Liver (tissue), 9 donors: ENCODE results near the gene DNHD1. TPM values are rescaled to one million over a fixed set of nuclear protein-coding genes. Genes with fewer than 3 reads are reported as not detected.

Experiments
- DNase-seq: peaks from one replicate; pipeline ENCODE4 v3.0.0-alpha.2; 2017; ENCODE audit warnings: low spot score
- H3K27ac ChIP-seq, 2 donors: one replicate each; pipeline ENCODE4 v1.7.0; 2013; ENCODE audit warnings: inconsistent platforms in 2 of 2, low read length in 2 of 2, control low read depth in 1 of 2, low read depth in 1 of 2, mild to moderate bottlenecking in 1 of 2
- H3K27me3 ChIP-seq, 4 donors: one replicate each; pipeline versions ENCODE4 v1.6.1 to v1.7.0; 2013; ENCODE audit warnings: low read length in 3 of 4, inconsistent platforms in 1 of 4, mild to moderate bottlenecking in 1 of 4, moderate library complexity in 1 of 4; ENCODE audit not compliant: control insufficient read depth in 4 of 4, insufficient read depth in 4 of 4
- H3K36me3 ChIP-seq, 4 donors: one replicate each; pipeline versions ENCODE4 v1.6.1 to v1.7.0; 2013; ENCODE audit warnings: low read length in 3 of 4, mild to moderate bottlenecking in 3 of 4, low read depth in 1 of 4, moderate library complexity in 1 of 4; ENCODE audit not compliant: control insufficient read depth in 4 of 4, insufficient read depth in 3 of 4
- H3K4me1 ChIP-seq, 4 donors: one replicate each; pipeline versions ENCODE4 v1.6.1 to v1.7.0; 2013; ENCODE audit warnings: low read length in 3 of 4, mild to moderate bottlenecking in 3 of 4, moderate library complexity in 1 of 4; ENCODE audit not compliant: control insufficient read depth in 4 of 4, insufficient read depth in 4 of 4
- H3K4me3 ChIP-seq, 3 donors: one replicate each; pipeline versions ENCODE4 v1.6.1 to v1.7.0; 2013; ENCODE audit warnings: low read length in 3 of 3, control low read depth in 1 of 3, low read depth in 1 of 3, mild to moderate bottlenecking in 1 of 3
- H3K9ac ChIP-seq, 2 donors: one replicate each; pipeline ENCODE4 v1.7.0; 2013; ENCODE audit warnings: low read length in 2 of 2, mild to moderate bottlenecking in 2 of 2, moderate library complexity in 2 of 2, control low read depth in 1 of 2, low read depth in 1 of 2
- H3K9me3 ChIP-seq, 4 donors: one replicate each; pipeline versions ENCODE4 v1.6.1 to v1.7.0; 2013; ENCODE audit warnings: low read length in 3 of 4; ENCODE audit not compliant: control insufficient read depth in 4 of 4
- CTCF ChIP-seq: fragments of 150-350 bp; IDR thresholded peaks from 2 replicates; pipeline ENCODE4 v1.5.1; 2017; ENCODE audit warnings: improper control_type of control experiment, low read depth, low read length; ENCODE audit not compliant: missing input control
- EGR1 ChIP-seq, 2 donors: IDR thresholded peaks; 2 replicates each; pipeline ENCODE4 v1.6.1; 2016 to 2018; ENCODE audit warnings: antibody characterized with exemption in 2 of 2, low read depth in 2 of 2
- FOXA1 ChIP-seq: IDR thresholded peaks from 2 replicates; pipeline ENCODE4 v1.6.1; 2016; ENCODE audit warnings: antibody characterized with exemption
- FOXA2 ChIP-seq: IDR thresholded peaks from 2 replicates; pipeline ENCODE4 v1.6.1; 2016; ENCODE audit warnings: antibody characterized with exemption
- GABPA ChIP-seq, 2 donors: IDR thresholded peaks in 1 of 2; conservative IDR thresholded peaks in 1 of 2; 2 replicates each; pipeline ENCODE4 v1.6.1; 2016; ENCODE audit warnings: antibody characterized with exemption in 2 of 2, mild to moderate bottlenecking in 1 of 2, moderate library complexity in 1 of 2
- HNF4A ChIP-seq, 2 donors: conservative IDR thresholded peaks; 2 replicates each; pipeline ENCODE4 v1.6.1; 2016; ENCODE audit warnings: antibody characterized with exemption in 2 of 2, mild to moderate bottlenecking in 2 of 2
- HNF4G ChIP-seq: IDR thresholded peaks from 2 replicates; pipeline ENCODE4 v1.6.1; 2016; ENCODE audit warnings: antibody characterized with exemption
- JUND ChIP-seq, 2 donors: IDR thresholded peaks; 2 replicates each; pipeline ENCODE4 v1.6.1; 2016; ENCODE audit warnings: antibody characterized with exemption in 2 of 2
- NR2F2 ChIP-seq: IDR thresholded peaks from 2 replicates; pipeline ENCODE4 v1.6.1; 2016; ENCODE audit warnings: antibody characterized with exemption
- RAD21 ChIP-seq, 2 donors: IDR thresholded peaks; 2 replicates each; pipeline ENCODE4 v1.6.1; 2016; ENCODE audit warnings: antibody characterized with exemption in 2 of 2, mild to moderate bottlenecking in 2 of 2
- RXRA ChIP-seq, 2 donors: IDR thresholded peaks; 2 replicates each; pipeline ENCODE4 v1.6.1; 2017 to 2018; ENCODE audit warnings: antibody characterized with exemption in 2 of 2, mild to moderate bottlenecking in 1 of 2
- SP1 ChIP-seq: IDR thresholded peaks from 2 replicates; pipeline ENCODE4 v1.6.1; 2018; ENCODE audit warnings: antibody characterized with exemption, mild to moderate bottlenecking
- TAF1 ChIP-seq: conservative IDR thresholded peaks from 2 replicates; pipeline ENCODE4 v1.6.1; 2016; ENCODE audit warnings: antibody characterized with exemption, mild to moderate bottlenecking
- YY1 ChIP-seq: IDR thresholded peaks from 2 replicates; pipeline ENCODE4 v1.6.1; 2016; ENCODE audit warnings: antibody characterized with exemption, mild to moderate bottlenecking
- ZBTB33 ChIP-seq: IDR thresholded peaks from 2 replicates; pipeline ENCODE4 v1.6.1; 2016; ENCODE audit warnings: antibody characterized with exemption
- WGBS: extraction: QIAGEN DNeasy Blood & Tissue Kit; methylation state at CpG from one replicate; pipeline ENCODE4 v1.1.7; 2013; 5-methylcytosine and 5-hydroxymethylcytosine counted together
- polyA plus RNA-seq, 2 donors: library from polyadenylated mRNA; stranded (reverse) in 1 of 2; unstranded in 1 of 2; fragments of 200-250 nt in 1 of 2; fragments of >200 nt in 1 of 2; fragmentation: Nextera tagmentation in 1 of 2; extraction: Ambion mirVana in 1 of 2; gene quantifications; one replicate each; pipeline versions ENCODE4 v1.2.1 to v1.2.3, GENCODE V29; 2013 to 2015
- total RNA-seq, 2 donors: library from RNA; depleted of rRNA; stranded (reverse); fragments of >200 nt; gene quantifications; one replicate each; pipeline ENCODE4 v1.2.3, GENCODE V29; 2014
- TF ChIP-seq, protein P1 (sequence below): IDR thresholded peaks from 2 replicates; pipeline ENCODE4 v1.6.1; 2016; ENCODE audit warnings: antibody characterized with exemption
- TF ChIP-seq, protein P2 (sequence below): IDR thresholded peaks from 2 replicates; pipeline ENCODE4 v1.6.1; 2016; ENCODE audit warnings: antibody characterized with exemption
- TF ChIP-seq, protein P3 (sequence below): IDR thresholded peaks from 2 replicates; pipeline ENCODE4 v1.6.1; 2016; ENCODE audit warnings: antibody characterized with exemption, mild to moderate bottlenecking
- donor health status: healthy.
- donor health status: healthy.
- donor health status: healthy.
- donor health status: healthy.
- donor health status: healthy.

DNHD1 gene
- total and polyA plus RNA-seq, 4 donors: 2.1 to 23.6 (median 5.0) TPM

- TF ChIP-seq ZBTB33 (no peak), YY1 (no peak), FOXA2 (no peak), RXRA (IDR thresholded peaks at IDR 0.05) (no peak), RAD21 (IDR thresholded peaks at IDR 0.05) (no peak), TAF1 (no peak), JUND (IDR thresholded peaks at IDR 0.05) (no peak), NR2F2 (no peak)
Observed at GRCh38 chr11:6613496-6613895, 116.4 kb downstream of the DNHD1 start (continued).

DNA sequence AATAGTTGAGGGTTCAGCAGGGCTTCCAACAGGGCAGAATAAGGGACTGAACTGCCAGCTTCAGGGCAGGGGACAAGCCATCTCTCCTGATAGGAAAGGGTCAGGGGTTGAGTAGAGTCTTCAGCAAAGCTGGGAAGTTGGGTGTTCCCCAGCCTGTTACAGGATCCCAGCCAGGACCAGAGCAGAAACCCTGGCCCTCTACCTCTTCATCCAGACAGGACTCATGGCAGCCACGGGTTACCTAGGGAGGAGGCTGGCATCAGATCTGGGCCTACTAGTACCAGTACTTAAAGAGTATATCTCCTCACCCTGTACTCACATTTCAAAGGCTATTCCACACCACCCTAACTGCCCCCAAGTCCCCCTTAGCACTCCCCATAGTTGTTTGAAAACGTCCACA, 117.4 kb downstream of the DNHD1 start:
- Histone ChIP-seq H3K27ac (no peak overlapping the region), H3K9me3 (no peaks in the 10 kb centered on the region), H3K4me1 (peaks cover 0 to 38% (median 24%) of the 10 kb centered on the region in 4 donors), H3K27me3 (no peaks in the 10 kb centered on the region), H3K36me3 (peaks cover 9 to 27% (median 25%) of the 10 kb centered on the region in 4 donors), H3K4me3 (no peak overlapping the region), H3K9ac (no peak overlapping the region)
- no peak for DNase-seq
- WGBS: 98% methylated on average over 2 of the region's 2 CpGs
- no peak for TF ChIP-seq HNF4G
- TF ChIP-seq, protein P1, sequence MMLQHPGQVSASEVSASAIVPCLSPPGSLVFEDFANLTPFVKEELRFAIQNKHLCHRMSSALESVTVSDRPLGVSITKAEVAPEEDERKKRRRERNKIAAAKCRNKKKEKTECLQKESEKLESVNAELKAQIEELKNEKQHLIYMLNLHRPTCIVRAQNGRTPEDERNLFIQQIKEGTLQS: no peak
- TF ChIP-seq GABPA (IDR thresholded peaks at IDR 0.05 in 1 of 2, conservative IDR thresholded peaks at IDR 0.05 in 1 of 2): no peak
- TF ChIP-seq FOXA1: no peak
- TF ChIP-seq EGR1 (IDR thresholded peaks at IDR 0.05; ENCODE audit: low read depth in 2 of 2): no peak
- TF ChIP-seq RAD21 (IDR thresholded peaks at IDR 0.05): no peak
- TF ChIP-seq FOXA2: no peak
- TF ChIP-seq, protein P2, sequence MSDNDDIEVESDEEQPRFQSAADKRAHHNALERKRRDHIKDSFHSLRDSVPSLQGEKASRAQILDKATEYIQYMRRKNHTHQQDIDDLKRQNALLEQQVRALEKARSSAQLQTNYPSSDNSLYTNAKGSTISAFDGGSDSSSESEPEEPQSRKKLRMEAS: no peak
- TF ChIP-seq, protein P3, sequence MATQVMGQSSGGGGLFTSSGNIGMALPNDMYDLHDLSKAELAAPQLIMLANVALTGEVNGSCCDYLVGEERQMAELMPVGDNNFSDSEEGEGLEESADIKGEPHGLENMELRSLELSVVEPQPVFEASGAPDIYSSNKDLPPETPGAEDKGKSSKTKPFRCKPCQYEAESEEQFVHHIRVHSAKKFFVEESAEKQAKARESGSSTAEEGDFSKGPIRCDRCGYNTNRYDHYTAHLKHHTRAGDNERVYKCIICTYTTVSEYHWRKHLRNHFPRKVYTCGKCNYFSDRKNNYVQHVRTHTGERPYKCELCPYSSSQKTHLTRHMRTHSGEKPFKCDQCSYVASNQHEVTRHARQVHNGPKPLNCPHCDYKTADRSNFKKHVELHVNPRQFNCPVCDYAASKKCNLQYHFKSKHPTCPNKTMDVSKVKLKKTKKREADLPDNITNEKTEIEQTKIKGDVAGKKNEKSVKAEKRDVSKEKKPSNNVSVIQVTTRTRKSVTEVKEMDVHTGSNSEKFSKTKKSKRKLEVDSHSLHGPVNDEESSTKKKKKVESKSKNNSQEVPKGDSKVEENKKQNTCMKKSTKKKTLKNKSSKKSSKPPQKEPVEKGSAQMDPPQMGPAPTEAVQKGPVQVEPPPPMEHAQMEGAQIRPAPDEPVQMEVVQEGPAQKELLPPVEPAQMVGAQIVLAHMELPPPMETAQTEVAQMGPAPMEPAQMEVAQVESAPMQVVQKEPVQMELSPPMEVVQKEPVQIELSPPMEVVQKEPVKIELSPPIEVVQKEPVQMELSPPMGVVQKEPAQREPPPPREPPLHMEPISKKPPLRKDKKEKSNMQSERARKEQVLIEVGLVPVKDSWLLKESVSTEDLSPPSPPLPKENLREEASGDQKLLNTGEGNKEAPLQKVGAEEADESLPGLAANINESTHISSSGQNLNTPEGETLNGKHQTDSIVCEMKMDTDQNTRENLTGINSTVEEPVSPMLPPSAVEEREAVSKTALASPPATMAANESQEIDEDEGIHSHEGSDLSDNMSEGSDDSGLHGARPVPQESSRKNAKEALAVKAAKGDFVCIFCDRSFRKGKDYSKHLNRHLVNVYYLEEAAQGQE: no peak
- no peak for TF ChIP-seq ZBTB33
- no peak for TF ChIP-seq RXRA (IDR thresholded peaks at IDR 0.05)
- no peak for TF ChIP-seq HNF4A (conservative IDR thresholded peaks at IDR 0.05)
- TF ChIP-seq YY1: no peak
- no peak for TF ChIP-seq JUND (IDR thresholded peaks at IDR 0.05)
- no peak for TF ChIP-seq NR2F2
- TF ChIP-seq SP1: no peak
- TF ChIP-seq CTCF: no peak
- TF ChIP-seq TAF1: no peak
